ENCODE data around the gene DGLUCY.

The DGLUCY gene

GRCh38 chr14:91271639-91272038 is 157.8 kb downstream of the DGLUCY start:
- no CpG with 5 or more reads among the region's 9 CpGs for WGBS (ENCODE audit: extremely low coverage, insufficient coverage, insufficient read length)
- no peak overlapping the region for H3K14ac ChIP-seq (ENCODE audit: low read length)
- H3K4me3 ChIP-seq (ENCODE audit: low read depth, low read length): no peak overlapping the region
- H3K4me1 ChIP-seq (ENCODE audit: control insufficient read depth in 1 of 2, insufficient read depth in 2 of 2, low read length in 2 of 2): no peaks in the 10 kb centered on the region
- H3K36me3 ChIP-seq (ENCODE audit: control insufficient read depth in 1 of 2, insufficient read depth in 2 of 2, low read length in 2 of 2): peaks cover 3 to 6% of the 10 kb centered on the region in 2 experiments
- no peak overlapping the region for H3K18ac ChIP-seq (ENCODE audit: low read length)
- no peaks in the 10 kb centered on the region for H3K79me1 ChIP-seq (ENCODE audit: low read length)
- no peak for DNase-seq
- no peak overlapping the region for H2BK120ac ChIP-seq (ENCODE audit: insufficient read depth, low read length, poor library complexity)
- no peaks in the 10 kb centered on the region for H3K9me3 ChIP-seq (ENCODE audit: insufficient read depth, low read depth, low read length)
- no peaks in the 10 kb centered on the region for H3K79me2 ChIP-seq (ENCODE audit: control insufficient read depth, insufficient read depth, low read length, poor library complexity)
- H4K12ac ChIP-seq (ENCODE audit: low read depth, low read length): no peak overlapping the region
- no peak overlapping the region for H4K8ac ChIP-seq (ENCODE audit: low read depth, low read length)
- no peak overlapping the region for H4K91ac ChIP-seq (ENCODE audit: low read depth, low read length)
- H2BK12ac ChIP-seq (ENCODE audit: low read length): no peak overlapping the region
- H2AK5ac ChIP-seq (ENCODE audit: low read length): no peak overlapping the region
- H3K23ac ChIP-seq (ENCODE audit: low read length): no peak overlapping the region
- no peak overlapping the region for H2BK5ac ChIP-seq (ENCODE audit: low read depth, low read length, poor library complexity)
- no peak overlapping the region for H3K4ac ChIP-seq (ENCODE audit: low read depth, low read length)
- H3K9ac ChIP-seq (ENCODE audit: low read length): no peak overlapping the region
- H2AFZ ChIP-seq (ENCODE audit: insufficient read depth, low read length, poor library complexity): no peak overlapping the region
- no peaks in the 10 kb centered on the region for H3K27me3 ChIP-seq (ENCODE audit: insufficient read depth, low read length)
- no peak overlapping the region for H3K27ac ChIP-seq (ENCODE audit: low read depth, low read length)
- H3K4me2 ChIP-seq (ENCODE audit: low read length): no peak overlapping the region

DNA sequence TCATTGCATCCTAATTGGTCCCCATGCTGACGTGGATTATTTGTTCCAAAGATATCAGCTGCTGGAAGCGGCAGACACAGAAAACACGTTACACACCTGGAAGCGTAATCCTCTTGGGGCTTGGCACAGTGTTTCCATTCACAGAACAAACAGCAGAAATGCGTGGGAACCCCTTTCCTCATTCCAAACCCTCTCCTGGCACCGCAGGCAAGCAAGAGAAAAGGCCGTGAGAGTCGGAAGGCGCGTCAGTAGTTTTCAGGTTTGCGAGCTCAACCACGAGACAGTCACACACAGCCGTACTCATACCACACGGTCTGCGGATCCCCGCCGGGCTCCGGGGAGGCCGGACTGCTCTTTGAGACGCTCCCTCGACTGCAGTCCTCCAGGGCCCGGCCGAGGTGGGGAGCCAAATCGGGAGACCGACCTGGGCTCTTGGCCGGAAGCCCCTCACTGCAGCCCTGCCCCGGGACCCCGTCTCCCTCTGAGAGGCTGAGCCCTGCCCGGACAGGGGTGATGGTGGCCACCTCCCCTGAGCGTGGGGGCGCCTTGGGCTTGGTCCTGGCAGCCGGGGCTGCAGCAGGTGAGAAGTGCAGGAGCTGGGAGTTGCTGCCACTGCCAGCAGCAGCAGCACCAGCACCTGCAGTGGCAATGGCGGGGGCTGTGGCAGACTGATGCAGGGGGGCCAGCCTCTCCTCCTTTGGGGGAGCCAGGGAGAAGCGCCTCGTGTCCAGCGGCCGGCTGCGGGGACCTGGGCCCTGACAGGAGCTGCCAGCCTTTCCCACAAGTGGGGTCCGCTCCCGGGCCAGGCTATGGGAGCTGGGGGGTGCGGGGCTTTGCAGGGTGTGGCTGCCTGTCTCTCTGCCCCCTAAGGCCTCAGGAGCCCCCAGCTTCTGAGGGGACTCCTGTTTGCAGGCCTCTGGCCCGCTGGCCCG is 158.7 kb downstream of the DGLUCY start:
- Histone ChIP-seq H2AK5ac (ENCODE audit: low read length) (no peak overlapping the region), H4K8ac (ENCODE audit: low read depth, low read length) (no peak overlapping the region), H3K79me2 (ENCODE audit: control insufficient read depth, insufficient read depth, low read length, poor library complexity) (no peaks in the 10 kb centered on the region), H3K18ac (ENCODE audit: low read length) (no peak overlapping the region), H2AFZ (ENCODE audit: insufficient read depth, low read length, poor library complexity) (no peak overlapping the region), H4K12ac (ENCODE audit: low read depth, low read length) (no peak overlapping the region), H3K27me3 (ENCODE audit: insufficient read depth, low read length) (no peaks in the 10 kb centered on the region), H3K9me3 (ENCODE audit: insufficient read depth, low read depth, low read length) (no peaks in the 10 kb centered on the region), H3K23ac (ENCODE audit: low read length) (no peak overlapping the region), H3K4me1 (ENCODE audit: control insufficient read depth in 1 of 2, insufficient read depth in 2 of 2, low read length in 2 of 2) (no peaks in the 10 kb centered on the region), H2BK12ac (ENCODE audit: low read length) (no peak overlapping the region), H3K79me1 (ENCODE audit: low read length) (no peaks in the 10 kb centered on the region), H3K36me3 (ENCODE audit: control insufficient read depth in 1 of 2, insufficient read depth in 2 of 2, low read length in 2 of 2) (peaks cover 5 to 6% of the 10 kb centered on the region in 2 experiments), H2BK5ac (ENCODE audit: low read depth, low read length, poor library complexity) (no peak overlapping the region), H3K27ac (ENCODE audit: low read depth, low read length) (no peak overlapping the region), H3K4me2 (ENCODE audit: low read length) (no peak overlapping the region), H4K91ac (ENCODE audit: low read depth, low read length) (no peak overlapping the region), H2BK120ac (ENCODE audit: insufficient read depth, low read length, poor library complexity) (no peak overlapping the region), H3K9ac (ENCODE audit: low read length) (no peak overlapping the region), H3K4ac (ENCODE audit: low read depth, low read length) (no peak overlapping the region), H3K4me3 (ENCODE audit: low read depth, low read length) (no peak overlapping the region), H3K14ac (ENCODE audit: low read length) (no peak overlapping the region)
- DNase-seq: no peak
- WGBS (ENCODE audit: extremely low coverage, insufficient coverage, insufficient read length): no CpG with 5 or more reads among the region's 43 CpGs

DNA sequence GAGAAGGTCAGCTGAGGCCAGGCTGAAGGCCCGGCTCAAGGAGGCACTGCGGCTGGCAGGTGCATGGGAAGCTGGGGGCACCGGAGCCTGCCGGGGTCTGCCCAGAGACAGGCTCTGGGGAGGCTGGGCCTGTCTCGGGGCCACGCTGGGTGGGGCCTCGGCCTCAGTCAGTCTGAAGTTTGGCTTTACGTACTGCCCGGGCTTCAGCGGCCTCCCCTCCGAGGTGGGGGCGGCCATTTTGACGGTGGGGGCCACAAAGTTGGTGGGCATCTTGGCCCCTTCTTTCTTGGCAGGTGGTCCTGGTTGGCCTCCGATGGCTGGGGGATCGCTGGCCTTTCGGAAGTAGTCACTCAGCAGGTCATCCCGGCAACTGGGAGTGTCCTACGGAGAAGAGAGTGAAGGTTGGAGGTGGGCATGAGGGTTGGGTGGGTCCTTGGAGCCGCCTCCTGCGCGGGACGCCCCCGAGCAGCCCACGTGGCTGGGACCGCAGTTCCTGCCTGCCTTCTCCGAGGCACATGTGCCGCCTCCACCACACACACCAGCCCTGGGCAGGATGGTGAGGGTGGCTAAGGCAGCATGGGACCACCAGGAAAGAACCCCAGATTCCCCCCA is 159.5 kb downstream of the DGLUCY start:
- Histone ChIP-seq H3K9ac (ENCODE audit: low read length) (no peak overlapping the region), H3K36me3 (ENCODE audit: control insufficient read depth in 1 of 2, insufficient read depth in 2 of 2, low read length in 2 of 2) (peaks cover 6 to 9% of the 10 kb centered on the region in 2 experiments), H3K4me1 (ENCODE audit: control insufficient read depth in 1 of 2, insufficient read depth in 2 of 2, low read length in 2 of 2) (no peaks in the 10 kb centered on the region), H2BK5ac (ENCODE audit: low read depth, low read length, poor library complexity) (no peak overlapping the region), H4K8ac (ENCODE audit: low read depth, low read length) (no peak overlapping the region), H3K4me2 (ENCODE audit: low read length) (no peak overlapping the region), H3K27ac (ENCODE audit: low read depth, low read length) (no peak overlapping the region), H3K18ac (ENCODE audit: low read length) (no peak overlapping the region), H2AFZ (ENCODE audit: insufficient read depth, low read length, poor library complexity) (no peak overlapping the region), H3K9me3 (ENCODE audit: insufficient read depth, low read depth, low read length) (no peaks in the 10 kb centered on the region), H4K91ac (ENCODE audit: low read depth, low read length) (no peak overlapping the region), H3K27me3 (ENCODE audit: insufficient read depth, low read length) (no peaks in the 10 kb centered on the region), H2AK5ac (ENCODE audit: low read length) (no peak overlapping the region), H2BK12ac (ENCODE audit: low read length) (no peak overlapping the region), H3K23ac (ENCODE audit: low read length) (no peak overlapping the region), H3K4ac (ENCODE audit: low read depth, low read length) (no peak overlapping the region), H3K79me1 (ENCODE audit: low read length) (no peaks in the 10 kb centered on the region), H4K12ac (ENCODE audit: low read depth, low read length) (no peak overlapping the region), H2BK120ac (ENCODE audit: insufficient read depth, low read length, poor library complexity) (no peak overlapping the region), H3K4me3 (ENCODE audit: low read depth, low read length) (no peak overlapping the region), H3K14ac (ENCODE audit: low read length) (no peak overlapping the region), H3K79me2 (ENCODE audit: control insufficient read depth, insufficient read depth, low read length, poor library complexity) (no peaks in the 10 kb centered on the region)
- WGBS (ENCODE audit: extremely low coverage, insufficient coverage, insufficient read length): no CpG with 5 or more reads among the region's 27 CpGs
- no peak for DNase-seq

- no peak overlapping the region for H3K4me2 ChIP-seq (ENCODE audit: low read length)
- H2BK12ac ChIP-seq (ENCODE audit: low read length): no peak overlapping the region
- no peak overlapping the region for H3K9ac ChIP-seq (ENCODE audit: low read length)
- H4K91ac ChIP-seq (ENCODE audit: low read depth, low read length): no peak overlapping the region
- no peak overlapping the region for H3K27ac ChIP-seq (ENCODE audit: low read depth, low read length)
- no peak overlapping the region for H3K23ac ChIP-seq (ENCODE audit: low read length)
- H3K4ac ChIP-seq (ENCODE audit: low read depth, low read length): no peak overlapping the region
- no peaks in the 10 kb centered on the region for H3K79me2 ChIP-seq (ENCODE audit: control insufficient read depth, insufficient read depth, low read length, poor library complexity)
- no peak for DNase-seq
- no peaks in the 10 kb centered on the region for H3K9me3 ChIP-seq (ENCODE audit: insufficient read depth, low read depth, low read length)
- no peak overlapping the region for H3K4me3 ChIP-seq (ENCODE audit: low read depth, low read length)
- no peak overlapping the region for H2AK5ac ChIP-seq (ENCODE audit: low read length)
- no peak overlapping the region for H2BK5ac ChIP-seq (ENCODE audit: low read depth, low read length, poor library complexity)
- no peaks in the 10 kb centered on the region for H3K27me3 ChIP-seq (ENCODE audit: insufficient read depth, low read length)
- no peak overlapping the region for H4K12ac ChIP-seq (ENCODE audit: low read depth, low read length)
- H2BK120ac ChIP-seq (ENCODE audit: insufficient read depth, low read length, poor library complexity): no peak overlapping the region
- peaks cover 6 to 9% of the 10 kb centered on the region in 2 experiments for H3K36me3 ChIP-seq (ENCODE audit: control insufficient read depth in 1 of 2, insufficient read depth in 2 of 2, low read length in 2 of 2)
- no peaks in the 10 kb centered on the region for H3K4me1 ChIP-seq (ENCODE audit: control insufficient read depth in 1 of 2, insufficient read depth in 2 of 2, low read length in 2 of 2)
- H3K79me1 ChIP-seq (ENCODE audit: low read length): no peaks in the 10 kb centered on the region
- no peak overlapping the region for H2AFZ ChIP-seq (ENCODE audit: insufficient read depth, low read length, poor library complexity)
- no peak overlapping the region for H3K14ac ChIP-seq (ENCODE audit: low read length)
- H3K18ac ChIP-seq (ENCODE audit: low read length): no peak overlapping the region
- H4K8ac ChIP-seq (ENCODE audit: low read depth, low read length): no peak overlapping the region
- WGBS (ENCODE audit: extremely low coverage, insufficient coverage, insufficient read length): no CpG with 5 or more reads among the region's 13 CpGs
Observed at GRCh38 chr14:91273885-91274273, 160.0 kb downstream of the DGLUCY start.

Data from trophoblast cell (in vitro differentiated cells and primary cell).